WTC11 (cell line): Measurements from ENCODE around the gene IRF2BPL.

ENCODE experiments used
- ATF2 ChIP-seq: sonication (generic); formaldehyde crosslinking; IDR thresholded peaks from 2 replicates; pipeline ENCODE4 v1.8.1; 2022; ENCODE audit warnings: low read depth, missing genetic modification reagents, borderline replicate concordance
- OVOL2 ChIP-seq: fragments of 250-450 bp; sonication (Bioruptor Pico); IDR thresholded peaks from 2 replicates; pipeline ENCODE4 v1.9.0; 2021; ENCODE audit warnings: mild to moderate bottlenecking, borderline replicate concordance
- TF ChIP-seq, protein P1 (sequence below): sonication (generic); formaldehyde crosslinking; IDR thresholded peaks from 2 replicates; pipeline ENCODE4 v1.8.0; 2022; ENCODE audit warnings: mild to moderate bottlenecking, missing genetic modification reagents
- TF ChIP-seq, protein P2 (sequence below): sonication (generic); formaldehyde crosslinking; IDR thresholded peaks from 2 replicates; pipeline ENCODE4 v1.8.0; 2022; ENCODE audit warnings: mild to moderate bottlenecking, missing genetic modification reagents

DNA sequence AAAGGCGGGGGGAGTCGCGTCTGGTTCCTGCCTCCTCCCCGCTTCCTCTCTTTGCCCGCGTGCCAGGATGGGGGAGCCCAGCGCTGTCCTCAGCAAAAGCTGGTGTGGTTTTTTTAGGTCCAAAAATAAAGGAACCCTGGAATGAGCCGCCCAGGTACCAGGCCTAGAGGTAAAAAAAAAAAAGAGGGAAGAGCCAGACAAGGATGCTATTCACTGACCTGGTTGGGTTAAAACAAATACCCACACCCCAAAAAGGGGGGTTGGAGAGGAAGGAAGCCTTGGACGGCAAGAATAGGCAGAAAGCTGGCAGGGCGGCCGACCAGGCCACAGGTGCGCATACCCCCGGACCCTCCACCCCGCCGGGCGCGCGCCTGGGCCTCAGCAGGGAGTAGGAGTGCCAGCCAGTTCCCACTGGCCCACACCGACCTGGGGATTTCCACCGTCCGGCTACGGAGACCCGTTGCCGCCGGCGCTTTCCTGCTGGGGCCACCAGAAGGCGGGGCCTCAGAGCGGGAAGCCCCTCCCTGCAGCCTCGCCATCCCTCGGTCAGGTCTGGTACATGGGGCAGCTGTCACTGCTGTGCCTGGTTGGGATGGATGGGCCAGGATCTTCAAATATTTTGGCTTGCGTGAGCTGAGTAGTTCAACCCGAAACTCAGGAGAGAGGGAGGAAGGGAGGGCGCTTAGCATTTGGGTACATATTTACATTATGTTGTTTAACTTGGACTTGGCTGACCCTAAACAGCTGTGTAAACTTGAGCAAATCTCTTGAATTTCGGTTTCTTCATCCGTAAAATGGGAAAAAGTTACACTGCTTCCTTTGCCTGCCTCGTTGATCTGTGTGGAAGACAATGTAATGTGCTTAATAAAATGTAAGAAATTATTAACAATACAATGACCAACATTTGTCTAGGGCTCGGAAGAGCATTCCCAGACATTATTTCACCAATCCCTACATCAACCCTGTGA, 5.4 kb upstream of the IRF2BPL start:
- no peak for TF ChIP-seq OVOL2
- TF ChIP-seq ATF2 (CRISPR knock-in tag) = no peak
- TF ChIP-seq, protein P1, sequence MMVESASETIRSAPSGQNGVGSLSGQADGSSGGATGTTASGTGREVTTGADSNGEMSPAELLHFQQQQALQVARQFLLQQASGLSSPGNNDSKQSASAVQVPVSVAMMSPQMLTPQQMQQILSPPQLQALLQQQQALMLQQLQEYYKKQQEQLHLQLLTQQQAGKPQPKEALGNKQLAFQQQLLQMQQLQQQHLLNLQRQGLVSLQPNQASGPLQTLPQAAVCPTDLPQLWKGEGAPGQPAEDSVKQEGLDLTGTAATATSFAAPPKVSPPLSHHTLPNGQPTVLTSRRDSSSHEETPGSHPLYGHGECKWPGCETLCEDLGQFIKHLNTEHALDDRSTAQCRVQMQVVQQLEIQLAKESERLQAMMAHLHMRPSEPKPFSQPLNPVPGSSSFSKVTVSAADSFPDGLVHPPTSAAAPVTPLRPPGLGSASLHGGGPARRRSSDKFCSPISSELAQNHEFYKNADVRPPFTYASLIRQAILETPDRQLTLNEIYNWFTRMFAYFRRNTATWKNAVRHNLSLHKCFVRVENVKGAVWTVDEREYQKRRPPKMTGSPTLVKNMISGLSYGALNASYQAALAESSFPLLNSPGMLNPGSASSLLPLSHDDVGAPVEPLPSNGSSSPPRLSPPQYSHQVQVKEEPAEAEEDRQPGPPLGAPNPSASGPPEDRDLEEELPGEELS (CRISPR knock-in tag) = no peak
- TF ChIP-seq, protein P2, sequence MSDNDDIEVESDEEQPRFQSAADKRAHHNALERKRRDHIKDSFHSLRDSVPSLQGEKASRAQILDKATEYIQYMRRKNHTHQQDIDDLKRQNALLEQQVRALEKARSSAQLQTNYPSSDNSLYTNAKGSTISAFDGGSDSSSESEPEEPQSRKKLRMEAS (CRISPR knock-in tag) = no peak; the same call in 1 of the 2 replicates
